Activated T-helper 1 cell treated with Interleukin-2 at 50 U/mL for 16 hours (primary cell): ENCODE data around the gene OTUD7B.

Source experiments
- DNase-seq: peaks from one replicate; pipeline ENCODE4 v3.0.0-alpha.2; 2020; ENCODE audit warnings: low read depth

Gene OTUD7B

DNA sequence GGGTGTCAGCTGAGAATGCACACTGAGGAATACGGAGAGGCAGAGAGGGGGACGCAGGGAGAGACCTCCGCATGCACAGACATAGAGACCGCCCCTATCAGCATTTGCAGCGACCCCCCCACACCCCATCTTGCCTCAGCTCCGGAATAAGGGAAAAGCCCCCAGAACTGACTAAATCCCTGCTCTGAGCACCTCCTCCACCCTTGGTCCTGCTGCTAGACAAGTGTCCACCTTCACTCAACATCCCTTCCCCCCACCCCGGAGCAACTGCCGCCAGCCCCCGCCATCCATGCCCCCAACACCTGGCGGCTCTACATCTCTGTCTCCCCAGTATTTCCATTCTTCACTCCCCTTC lies 93.7 kb downstream of the OTUD7B start:
- DNase-seq = no peak

DNA sequence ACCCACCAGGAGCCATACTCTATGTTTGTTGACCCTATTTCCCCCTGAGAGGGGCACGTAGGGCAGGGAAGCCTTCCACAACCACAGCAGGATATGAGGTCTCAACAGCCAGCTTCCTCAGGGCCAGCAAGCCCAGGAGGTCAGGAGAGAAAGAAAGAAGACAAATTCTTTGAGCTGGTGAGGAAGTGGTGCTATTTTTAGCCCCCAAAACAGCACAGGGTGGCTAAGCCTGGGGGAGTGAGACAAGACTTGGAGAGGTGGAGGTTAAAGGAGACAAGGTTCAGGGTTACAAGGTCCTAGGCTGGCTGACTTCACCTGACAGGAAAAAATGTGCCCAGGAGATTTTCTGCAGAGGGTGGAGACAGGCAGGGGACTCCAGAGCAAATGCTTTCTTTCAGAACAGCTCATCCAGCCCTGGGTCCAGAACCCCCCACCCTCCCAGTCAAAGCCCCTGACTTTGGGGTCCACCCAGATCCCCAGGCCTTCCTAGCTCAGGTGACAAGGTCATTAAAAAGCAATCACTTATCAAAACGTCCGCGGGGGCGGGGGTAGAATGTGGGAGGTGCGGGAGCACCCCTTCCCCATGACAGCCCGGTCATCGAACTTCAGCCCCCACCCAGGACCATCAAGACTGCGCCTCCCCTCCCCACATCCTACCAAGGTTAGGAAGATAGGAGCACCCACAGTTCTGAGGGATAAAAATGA lies 94.2 kb downstream of the OTUD7B start:
- no peak for DNase-seq

DNA sequence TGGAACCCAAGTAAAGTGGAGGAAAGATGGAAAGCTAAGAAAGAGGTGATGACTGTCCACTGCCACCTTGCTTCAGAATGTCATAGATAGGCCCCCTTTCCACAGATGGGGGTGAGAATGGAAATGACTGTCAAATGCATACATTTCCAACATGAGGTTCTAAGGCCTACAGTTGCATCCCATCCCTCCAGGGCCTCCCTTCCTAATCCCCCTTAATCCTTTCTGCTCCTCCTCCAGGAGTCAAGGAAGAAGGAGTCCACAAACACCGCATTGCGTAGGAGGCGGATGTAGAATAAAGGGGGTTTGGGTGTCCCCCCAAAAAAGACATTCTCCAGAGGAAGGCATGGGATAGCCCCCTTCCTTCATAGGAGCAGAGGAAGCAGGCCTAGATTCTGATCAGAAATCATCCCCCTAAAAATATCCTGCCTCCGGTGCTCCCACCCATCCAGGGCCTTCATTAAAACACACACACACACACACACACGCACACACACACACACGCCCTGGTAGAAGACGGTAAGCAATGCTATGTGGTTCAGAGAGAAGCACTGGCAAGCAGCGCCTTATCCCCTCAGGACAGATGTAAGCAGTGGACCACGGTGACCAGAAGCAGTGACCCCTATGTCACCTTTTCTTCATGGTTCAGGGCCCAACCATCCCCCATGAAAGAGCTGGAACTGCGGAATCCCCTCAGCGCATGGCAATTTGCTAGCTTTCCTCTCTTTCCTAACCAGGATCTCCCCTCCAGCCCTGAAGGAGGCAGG lies 94.9 kb downstream of the OTUD7B start:
- DNase-seq = no peak

DNA sequence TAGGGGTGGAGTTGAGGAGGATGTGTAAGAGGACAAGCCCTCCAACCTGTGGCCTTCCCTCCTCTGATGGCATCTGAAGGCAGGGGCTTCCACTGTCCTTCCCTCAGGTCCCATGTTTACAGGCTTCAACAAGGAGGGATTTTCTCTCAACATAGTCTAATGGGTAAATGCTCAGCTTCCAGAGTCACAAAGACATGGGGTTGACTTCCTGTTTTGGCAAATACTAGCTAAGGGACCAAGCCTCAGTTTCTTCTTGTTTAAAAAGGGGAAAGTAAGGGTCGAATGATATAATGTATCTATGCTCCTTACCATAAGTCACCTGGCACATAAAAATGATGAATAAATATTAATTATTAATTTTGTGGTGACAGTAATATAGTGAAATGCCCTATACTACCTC lies 96.0 kb downstream of the OTUD7B start:
- DNase-seq = no peak

DNA sequence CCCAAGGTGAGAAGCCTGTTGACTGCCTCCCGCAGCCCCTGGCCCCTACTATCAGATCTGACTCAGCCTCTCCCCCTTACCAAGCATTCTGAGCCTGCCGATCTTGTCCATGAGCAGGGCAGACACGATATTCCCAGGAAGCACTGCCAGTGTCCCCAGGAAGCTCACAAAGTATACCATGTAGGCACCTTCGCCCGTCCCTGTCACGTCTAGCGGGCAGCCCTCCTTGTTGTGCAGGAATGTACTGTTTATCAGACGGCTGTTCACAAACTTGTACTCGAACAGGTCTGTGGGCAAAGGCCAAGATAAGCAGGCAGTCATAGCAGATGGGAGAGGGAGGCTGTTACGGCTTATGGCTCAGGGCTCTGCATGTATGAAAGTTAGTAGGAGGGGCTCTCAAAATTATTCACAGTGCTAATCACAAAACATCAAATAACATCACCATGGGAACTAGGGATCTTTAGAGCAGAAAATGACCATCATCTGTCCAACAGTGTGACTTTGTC lies 103.9 kb downstream of the OTUD7B start:
- no peak for DNase-seq

DNA sequence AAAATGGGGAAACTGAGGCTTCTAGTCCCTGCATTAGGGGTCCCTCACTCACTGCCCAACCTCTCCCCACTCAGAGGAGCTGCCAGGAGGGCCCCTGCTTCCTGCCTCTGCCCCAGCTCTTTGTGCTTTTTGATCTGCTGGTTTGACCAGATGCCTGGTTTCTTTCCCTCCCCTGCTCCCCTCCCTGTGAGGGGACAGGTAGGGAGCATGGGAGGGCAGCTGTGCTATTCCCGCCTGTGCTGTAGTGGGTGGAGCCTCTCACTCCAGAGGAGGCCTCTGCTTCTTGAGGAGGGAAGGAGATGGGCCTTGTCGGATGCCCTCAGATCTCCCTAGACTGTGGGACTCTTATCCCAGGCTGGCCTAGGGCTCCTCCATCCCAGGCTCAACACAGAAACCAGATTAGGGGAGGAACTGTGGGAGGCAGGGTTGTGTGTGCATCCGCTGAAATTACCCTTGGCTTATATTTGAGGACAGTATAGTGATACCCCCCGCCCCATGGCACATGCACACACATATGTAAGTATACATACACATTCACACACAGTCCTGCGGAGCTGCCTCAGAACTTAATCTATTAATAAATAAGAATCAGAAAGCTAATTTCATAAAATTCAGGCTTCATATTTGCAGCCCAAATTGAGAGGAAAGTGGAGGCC lies 106.6 kb downstream of the OTUD7B start:
- no peak for DNase-seq

DNA sequence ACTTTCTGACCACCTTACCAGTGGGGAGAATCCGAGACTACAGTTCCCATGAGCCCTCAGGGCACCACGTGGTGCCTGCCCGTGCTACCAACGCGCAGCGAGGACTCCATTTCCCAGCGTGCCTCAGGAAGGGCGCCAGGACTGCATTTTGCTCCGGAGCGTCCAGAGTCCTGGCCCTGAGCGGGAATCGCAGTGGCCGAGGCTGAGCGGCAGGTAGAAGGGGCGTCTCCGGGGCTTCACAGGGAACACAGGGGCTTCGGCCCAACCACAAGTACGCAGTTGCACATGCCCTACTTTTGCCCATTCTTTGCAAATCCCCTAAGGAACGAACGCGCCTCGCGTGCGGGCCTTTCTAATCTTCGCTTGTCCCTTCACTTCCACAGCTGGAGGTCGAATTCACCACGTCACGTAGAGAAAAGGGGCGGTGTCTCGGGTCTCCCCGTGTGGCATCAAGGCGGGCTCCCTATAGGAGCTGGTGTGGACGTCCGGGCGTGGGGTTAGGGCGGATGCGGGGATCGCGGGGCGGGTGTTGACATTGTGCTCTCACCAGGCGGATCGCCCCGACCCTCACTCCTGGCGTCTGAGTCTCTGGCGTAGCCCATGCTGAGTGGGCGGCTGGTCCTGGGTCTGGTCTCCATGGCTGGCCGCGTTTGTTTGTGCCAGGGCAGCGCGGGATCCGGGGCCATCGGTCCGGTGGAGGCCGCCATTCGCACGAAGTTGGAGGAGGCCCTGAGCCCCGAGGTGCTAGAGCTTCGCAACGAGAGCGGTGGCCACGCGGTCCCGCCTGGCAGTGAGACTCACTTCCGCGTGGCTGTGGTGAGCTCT lies 110.9 kb downstream of the OTUD7B start, which contains the start of gene BOLA1:
Gene BOLA1 (plus strand): TSS at position 109 of the 825 bp plus-strand sequence. CDS start 492 bp downstream, at position 601.
- DNase-seq = peak; percentile 65

DNA sequence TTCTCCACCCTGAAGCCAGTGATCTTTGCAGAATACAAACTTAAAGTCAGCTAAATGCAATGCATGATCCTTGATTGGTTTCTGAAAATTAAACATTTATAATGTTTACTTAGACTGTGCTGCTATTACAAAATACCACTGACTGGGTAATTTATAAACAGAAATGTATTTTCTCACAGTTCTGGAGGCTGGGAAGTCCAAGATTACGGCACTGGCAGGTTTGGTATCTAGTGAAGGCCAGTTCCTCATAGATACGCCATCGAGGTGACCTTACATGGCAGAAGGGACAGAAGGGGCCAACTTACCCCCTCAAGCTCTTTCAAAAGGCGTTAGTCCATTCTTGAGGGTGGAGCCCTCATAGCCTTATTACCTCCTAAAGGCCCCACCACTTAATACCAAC lies 114.0 kb downstream of the OTUD7B start:
- no peak for DNase-seq

DNA sequence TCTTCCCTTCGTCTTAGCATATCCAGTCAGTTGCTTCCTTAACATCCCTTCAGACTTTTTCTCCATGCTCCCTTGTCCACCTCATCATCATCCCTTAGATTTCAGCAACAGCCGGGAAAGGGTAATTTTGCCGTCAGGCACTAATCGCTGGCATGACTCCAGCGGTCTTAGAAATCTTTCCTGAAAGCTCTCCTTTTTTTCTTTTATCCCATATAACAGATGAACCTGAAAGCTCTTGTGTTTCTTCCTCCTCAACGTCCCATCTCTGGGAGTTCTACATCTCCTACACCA lies 121.6 kb downstream of the OTUD7B start:
- no peak for DNase-seq

DNA sequence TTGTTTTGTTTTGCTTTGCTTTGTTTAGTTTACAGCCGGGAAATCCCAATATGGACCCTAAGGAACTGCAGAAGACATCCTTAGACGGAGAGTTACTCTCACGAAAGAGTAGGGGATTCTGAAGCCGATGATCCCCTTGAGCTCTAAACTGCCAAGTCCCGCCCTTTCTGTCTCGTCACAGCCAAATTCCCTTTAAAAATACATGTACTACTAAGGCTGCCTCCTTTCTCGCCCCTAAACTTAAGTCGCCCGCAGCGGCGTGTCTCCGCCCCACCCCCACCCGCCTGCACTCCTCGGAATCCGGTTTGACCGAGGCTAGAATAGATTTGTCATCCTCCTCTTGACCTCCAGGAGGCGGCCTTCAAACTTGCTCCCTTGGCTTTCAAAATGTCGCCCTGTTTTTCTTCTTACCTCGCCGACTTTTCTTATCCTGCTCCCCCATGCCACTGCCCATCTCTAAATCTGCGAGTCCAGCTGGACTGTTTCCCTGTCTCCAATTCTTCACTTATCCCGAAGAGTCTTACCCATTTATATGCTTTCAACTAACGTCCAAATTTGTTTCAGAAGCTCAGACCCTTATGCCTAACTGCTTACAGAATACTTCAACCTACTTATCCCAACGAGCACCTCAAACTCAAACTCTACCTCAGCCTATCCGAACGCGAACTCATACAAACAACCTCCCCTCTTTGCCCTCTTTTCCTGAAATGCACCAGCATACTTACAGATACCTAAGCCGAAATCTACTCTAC lies 122.1 kb downstream of the OTUD7B start:
- DNase-seq = peak; percentile 44
